ENCODE measurements around the gene TMEM161A.
"Not testable (repeated sequence)": the region's sequence is repeated elsewhere in the genome, so short reads cannot be mapped to it uniquely, and the experiment has no call there.

DNA sequence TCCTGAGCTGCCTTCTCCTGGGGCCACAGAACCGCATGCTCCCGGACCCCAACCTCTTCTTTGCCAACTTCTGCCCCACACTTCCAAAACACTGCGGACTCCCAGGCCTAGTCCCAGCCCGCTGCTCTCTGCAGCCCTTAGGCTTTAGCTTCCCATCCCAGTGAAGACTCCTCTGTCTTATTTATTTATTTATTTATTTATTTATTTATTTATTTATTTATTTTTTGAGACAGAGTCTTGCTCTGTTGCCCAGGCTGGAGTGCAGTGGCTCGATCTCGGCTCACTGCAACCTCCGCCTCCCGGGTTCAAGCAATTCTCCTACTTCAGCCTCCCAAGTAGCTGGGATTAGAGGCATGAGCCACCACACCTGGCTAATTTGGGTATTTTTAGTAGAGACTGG is 10.2 kb upstream of the TMEM161A start:
- TF ChIP-seq POLR2A (IDR thresholded peaks at IDR 0.05; ENCODE audit: borderline replicate concordance, extremely low read depth, insufficient read depth, insufficient read length); JUND (IDR thresholded peaks at IDR 0.05); RAD21 (IDR thresholded peaks at IDR 0.05; ENCODE audit: low read depth); CTCF (IDR thresholded peaks at IDR 0.05 in 2 of 3, conservative IDR thresholded peaks at IDR 0.05 in 1 of 3; ENCODE audit: borderline replicate concordance in 1 of 3, insufficient read depth in 1 of 3, low read depth in 2 of 3, low read length in 2 of 3); YY1 (IDR thresholded peaks at IDR 0.05; ENCODE audit: extremely low read depth, insufficient replicate concordance, low read depth, low read length); TCF7L2 (IDR thresholded peaks at IDR 0.05; ENCODE audit: borderline replicate concordance, extremely low read depth, insufficient read depth, insufficient read length); ATF3 (IDR thresholded peaks at IDR 0.05); POLR2AphosphoS5 (IDR thresholded peaks at IDR 0.05; ENCODE audit: low read depth, low read length); EZH2 (IDR thresholded peaks at IDR 0.05); ELF1 (IDR thresholded peaks at IDR 0.05; ENCODE audit: borderline replicate concordance, low read depth); ZFX (IDR thresholded peaks at IDR 0.05): not testable (repeated sequence)
- TF ChIP-seq, protein P1, sequence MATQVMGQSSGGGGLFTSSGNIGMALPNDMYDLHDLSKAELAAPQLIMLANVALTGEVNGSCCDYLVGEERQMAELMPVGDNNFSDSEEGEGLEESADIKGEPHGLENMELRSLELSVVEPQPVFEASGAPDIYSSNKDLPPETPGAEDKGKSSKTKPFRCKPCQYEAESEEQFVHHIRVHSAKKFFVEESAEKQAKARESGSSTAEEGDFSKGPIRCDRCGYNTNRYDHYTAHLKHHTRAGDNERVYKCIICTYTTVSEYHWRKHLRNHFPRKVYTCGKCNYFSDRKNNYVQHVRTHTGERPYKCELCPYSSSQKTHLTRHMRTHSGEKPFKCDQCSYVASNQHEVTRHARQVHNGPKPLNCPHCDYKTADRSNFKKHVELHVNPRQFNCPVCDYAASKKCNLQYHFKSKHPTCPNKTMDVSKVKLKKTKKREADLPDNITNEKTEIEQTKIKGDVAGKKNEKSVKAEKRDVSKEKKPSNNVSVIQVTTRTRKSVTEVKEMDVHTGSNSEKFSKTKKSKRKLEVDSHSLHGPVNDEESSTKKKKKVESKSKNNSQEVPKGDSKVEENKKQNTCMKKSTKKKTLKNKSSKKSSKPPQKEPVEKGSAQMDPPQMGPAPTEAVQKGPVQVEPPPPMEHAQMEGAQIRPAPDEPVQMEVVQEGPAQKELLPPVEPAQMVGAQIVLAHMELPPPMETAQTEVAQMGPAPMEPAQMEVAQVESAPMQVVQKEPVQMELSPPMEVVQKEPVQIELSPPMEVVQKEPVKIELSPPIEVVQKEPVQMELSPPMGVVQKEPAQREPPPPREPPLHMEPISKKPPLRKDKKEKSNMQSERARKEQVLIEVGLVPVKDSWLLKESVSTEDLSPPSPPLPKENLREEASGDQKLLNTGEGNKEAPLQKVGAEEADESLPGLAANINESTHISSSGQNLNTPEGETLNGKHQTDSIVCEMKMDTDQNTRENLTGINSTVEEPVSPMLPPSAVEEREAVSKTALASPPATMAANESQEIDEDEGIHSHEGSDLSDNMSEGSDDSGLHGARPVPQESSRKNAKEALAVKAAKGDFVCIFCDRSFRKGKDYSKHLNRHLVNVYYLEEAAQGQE (IDR thresholded peaks at IDR 0.05; ENCODE audit: low read depth), result not testable (repeated sequence)
- TF ChIP-seq, protein P2, sequence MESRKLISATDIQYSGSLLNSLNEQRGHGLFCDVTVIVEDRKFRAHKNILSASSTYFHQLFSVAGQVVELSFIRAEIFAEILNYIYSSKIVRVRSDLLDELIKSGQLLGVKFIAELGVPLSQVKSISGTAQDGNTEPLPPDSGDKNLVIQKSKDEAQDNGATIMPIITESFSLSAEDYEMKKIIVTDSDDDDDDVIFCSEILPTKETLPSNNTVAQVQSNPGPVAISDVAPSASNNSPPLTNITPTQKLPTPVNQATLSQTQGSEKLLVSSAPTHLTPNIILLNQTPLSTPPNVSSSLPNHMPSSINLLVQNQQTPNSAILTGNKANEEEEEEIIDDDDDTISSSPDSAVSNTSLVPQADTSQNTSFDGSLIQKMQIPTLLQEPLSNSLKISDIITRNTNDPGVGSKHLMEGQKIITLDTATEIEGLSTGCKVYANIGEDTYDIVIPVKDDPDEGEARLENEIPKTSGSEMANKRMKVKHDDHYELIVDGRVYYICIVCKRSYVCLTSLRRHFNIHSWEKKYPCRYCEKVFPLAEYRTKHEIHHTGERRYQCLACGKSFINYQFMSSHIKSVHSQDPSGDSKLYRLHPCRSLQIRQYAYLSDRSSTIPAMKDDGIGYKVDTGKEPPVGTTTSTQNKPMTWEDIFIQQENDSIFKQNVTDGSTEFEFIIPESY (IDR thresholded peaks at IDR 0.05; ENCODE audit: extremely low read depth, insufficient replicate concordance, low read length), result not testable (repeated sequence)
